Naive thymus-derived CD4-positive, alpha-beta T cell (primary cell): ENCODE data around the gene PLS3. TPM values are rescaled to one million over a fixed set of nuclear protein-coding genes. Genes with fewer than 3 reads are reported as not detected.
"Not testable (repeated sequence)": the region's sequence is repeated elsewhere in the genome, so short reads cannot be mapped to it uniquely, and the experiment has no call there.

ENCODE experiments used
- ATAC-seq: fragments of 150-1000 bp; cut with Tn5 transposase; 2 replicates; pipeline ENCODE4 v1.10.0; 2021; ENCODE audit warnings: mild to moderate bottlenecking, moderate library complexity
- CTCF ChIA-PET: fragments of 350-600 bp; sonication (Branson Sonifier 250); formaldehyde crosslinking; loops from one replicate; lab custom pipeline; 2021; ENCODE audit warnings: antibody characterized with exemption; lab: Charles Lee
- POLR2A ChIA-PET: fragments of 350-600 bp; sonication (Branson Sonifier 250); formaldehyde crosslinking; loops from one replicate; lab custom pipeline; 2021; ENCODE audit warnings: antibody characterized with exemption, inconsistent platforms; lab: Charles Lee
- DNase-seq, 9 donors: peaks; one replicate each; pipeline versions ENCODE4 v3.0.0 to v3.0.0-alpha.2; 2020 to 2022; ENCODE audit warnings: mixed read lengths in 1 of 9
- H3K27ac ChIP-seq: one replicate; pipeline ENCODE4 v1.7.0; 2013; ENCODE audit warnings: mild to moderate bottlenecking, low read depth, low read length, moderate library complexity
- H3K27me3 ChIP-seq, 2 donors: one replicate each; pipeline ENCODE4 v1.7.0; 2013; ENCODE audit warnings: low read length in 2 of 2, mild to moderate bottlenecking in 2 of 2, moderate library complexity in 2 of 2; ENCODE audit not compliant: control insufficient read depth in 2 of 2, insufficient read depth in 2 of 2
- H3K36me3 ChIP-seq, 3 experiments: 1 replicate in 2 of 3; 2 replicates in 1 of 3; pipeline ENCODE4 v1.7.0; 2013; ENCODE audit warnings: low read length in 3 of 3, mild to moderate bottlenecking in 3 of 3, moderate library complexity in 1 of 3; ENCODE audit not compliant: insufficient read depth in 3 of 3, control insufficient read depth in 2 of 3
- H3K4me1 ChIP-seq, 2 donors: one replicate each; pipeline ENCODE4 v1.7.0; 2013; ENCODE audit warnings: low read length in 2 of 2, mild to moderate bottlenecking in 2 of 2, moderate library complexity in 1 of 2; ENCODE audit not compliant: control insufficient read depth in 2 of 2, insufficient read depth in 2 of 2
- H3K4me3 ChIP-seq: 2 replicates; pipeline ENCODE4 v1.7.0; 2013; ENCODE audit warnings: mild to moderate bottlenecking, low read length
- H3K9me3 ChIP-seq, 3 experiments: 1 replicate in 2 of 3; 2 replicates in 1 of 3; pipeline ENCODE4 v1.7.0; 2013; ENCODE audit warnings: low read length in 3 of 3; ENCODE audit not compliant: control insufficient read depth in 2 of 3
- H3K27ac Mint-ChIP-seq, 9 donors: one replicate each; pipeline ENCODE4 v1.8.0; 2020 to 2022; ENCODE audit warnings: mixed read lengths in 9 of 9, mild to moderate bottlenecking in 8 of 9, moderate library complexity in 5 of 9, inconsistent platforms in 2 of 9
- H3K27me3 Mint-ChIP-seq, 5 donors: one replicate each; pipeline ENCODE4 v1.8.0; 2021 to 2022; ENCODE audit warnings: mixed read lengths in 5 of 5, mild to moderate bottlenecking in 1 of 5
- H3K36me3 Mint-ChIP-seq, 5 donors: one replicate each; pipeline ENCODE4 v1.8.0; 2020 to 2022; ENCODE audit warnings: mixed read lengths in 5 of 5, mild to moderate bottlenecking in 3 of 5, inconsistent platforms in 1 of 5
- H3K4me1 Mint-ChIP-seq, 7 donors: one replicate each; pipeline ENCODE4 v1.8.0; 2020 to 2022; ENCODE audit warnings: mixed read lengths in 7 of 7, mild to moderate bottlenecking in 3 of 7, inconsistent platforms in 1 of 7
- H3K4me3 Mint-ChIP-seq, 10 donors: one replicate each; pipeline ENCODE4 v1.8.0; 2020 to 2022; ENCODE audit warnings: mild to moderate bottlenecking in 10 of 10, mixed read lengths in 10 of 10, moderate library complexity in 6 of 10, inconsistent platforms in 2 of 10
- H3K9me3 Mint-ChIP-seq, 11 donors: one replicate each; pipeline ENCODE4 v1.8.0; 2020 to 2022; ENCODE audit warnings: mixed read lengths in 11 of 11, mild to moderate bottlenecking in 4 of 11, inconsistent platforms in 1 of 11, moderate library complexity in 1 of 11
- intact Hi-C, 2 donors: fragments of 100-400 bp; cut with micrococcal nuclease; formaldehyde crosslinking; loops; one replicate each; pipeline ENCODE4 v1.15.1; 2023
- polyA plus RNA-seq, 2 donors: library from polyadenylated mRNA; unstranded; fragments of 300-500 nt; fragmentation: Illumina TruSeq; gene quantifications; one replicate each; pipeline ENCODE4 v1.2.3, GENCODE V29; 2021
- total RNA-seq, 6 experiments: library from RNA in 5 of 6; stranded (reverse) in 5 of 6; gene quantifications; 1 replicate in 5 of 6; 2 replicates in 1 of 6; pipeline ENCODE4 v1.2.3 and lab custom pipeline; 2021 to 2026

PLS3 gene
- total and polyA plus RNA-seq, 7 experiments from 2014 or later: 0.16 to 2.4 (median 0.27) TPM; not detected in 4

- no peaks in the 10 kb centered on the region for H3K27me3 ChIP-seq
- Mint-ChIP-seq H3K36me3 (no peaks in the 10 kb centered on the region), H3K27ac (no peak overlapping the region), H3K27me3 (no peaks in the 10 kb centered on the region), H3K4me3 (no peak overlapping the region), H3K9me3 (no peaks in the 10 kb centered on the region), H3K4me1 (no peaks in the 10 kb centered on the region)
- H3K9me3 ChIP-seq: no peaks in the 10 kb centered on the region
- H3K36me3 ChIP-seq: no peaks in the 10 kb centered on the region
- no peak overlapping the region for H3K27ac ChIP-seq
- POLR2A ChIA-PET: no interaction called here
- CTCF ChIA-PET: no interaction called here
- intact Hi-C loops: no loop called here
- ATAC-seq (no peak), DNase-seq (no peak)
- no peak overlapping the region for H3K4me3 ChIP-seq
- H3K4me1 ChIP-seq: no peaks in the 10 kb centered on the region
Measured at GRCh38 chrX:115624916-115625315, 63.9 kb downstream of the PLS3 start.

DNA sequence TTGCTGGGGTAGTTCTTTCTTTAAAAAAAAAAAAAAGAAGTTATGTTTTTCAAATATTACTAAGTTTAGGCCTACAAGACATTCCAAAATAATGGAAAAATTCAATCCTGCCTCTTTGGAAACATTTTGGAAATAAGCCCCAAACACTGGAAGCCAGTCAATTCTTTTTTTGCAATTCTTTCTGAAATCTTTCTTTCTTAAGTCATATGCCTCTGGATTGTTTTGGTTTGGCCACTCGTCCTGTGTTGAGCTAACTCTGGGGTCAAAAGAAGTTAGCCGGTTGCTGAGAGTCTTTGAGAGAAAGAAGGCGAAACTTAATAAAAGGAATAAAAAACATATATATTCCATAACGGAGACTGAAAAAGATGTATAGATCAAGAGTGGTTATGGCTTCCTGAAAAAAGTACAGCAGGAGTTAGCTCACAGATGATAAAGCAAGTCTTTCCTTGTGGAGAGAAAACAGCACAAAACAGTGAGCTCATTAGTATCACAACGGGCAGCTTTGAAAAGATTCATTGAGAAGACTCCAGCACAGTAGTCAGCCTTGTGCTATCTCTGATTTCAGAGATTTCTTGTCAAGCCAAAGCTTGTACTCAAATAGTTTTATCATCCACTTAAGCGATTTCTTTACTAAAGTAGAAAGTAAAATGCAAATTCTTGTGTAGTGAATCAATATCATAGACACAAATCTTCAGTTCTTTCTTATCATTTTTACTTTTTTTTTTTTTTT lies 64.8 kb downstream of the PLS3 start:
- H3K4me3 ChIP-seq: no peak overlapping the region
- H3K27me3 ChIP-seq: no peaks in the 10 kb centered on the region
- CTCF ChIA-PET: no interaction called here
- intact Hi-C loops: no loop called here
- H3K27me3 Mint-ChIP-seq: no peaks in the 10 kb centered on the region
- H3K27ac Mint-ChIP-seq: no peak overlapping the region
- no peaks in the 10 kb centered on the region for H3K9me3 ChIP-seq
- H3K4me3 Mint-ChIP-seq: no peak overlapping the region
- no peak overlapping the region for H3K27ac ChIP-seq
- H3K36me3 Mint-ChIP-seq: no peaks in the 10 kb centered on the region
- DNase-seq: no peak
- no peaks in the 10 kb centered on the region for H3K36me3 ChIP-seq
- POLR2A ChIA-PET: no interaction called here
- no peak for ATAC-seq
- H3K4me1 Mint-ChIP-seq: no peaks in the 10 kb centered on the region
- H3K4me1 ChIP-seq: no peaks in the 10 kb centered on the region
- H3K9me3 Mint-ChIP-seq: no peaks in the 10 kb centered on the region

DNA sequence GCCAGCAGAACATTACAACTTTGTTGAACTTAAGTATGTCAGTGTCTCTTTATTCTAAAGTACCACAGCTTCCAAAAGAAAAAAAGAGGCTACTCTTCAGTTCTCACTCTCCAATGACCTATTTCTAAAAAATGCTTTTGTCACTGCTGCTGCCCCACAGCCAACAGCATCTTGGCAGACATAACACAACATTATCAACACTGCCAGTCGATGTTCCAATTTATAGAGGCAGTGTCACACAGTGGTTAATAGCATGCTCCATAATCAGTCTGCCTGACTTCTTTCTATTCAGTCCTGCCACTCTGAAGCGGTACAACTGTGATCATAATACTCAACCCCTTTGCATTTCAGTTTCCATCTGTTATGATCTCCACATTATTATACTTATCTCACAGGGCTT lies 69.2 kb downstream of the PLS3 start:
- H3K27me3 Mint-ChIP-seq: no peaks in the 10 kb centered on the region
- no peaks in the 10 kb centered on the region for H3K27me3 ChIP-seq
- H3K27ac ChIP-seq: no peak overlapping the region
- H3K4me3 ChIP-seq: no peak overlapping the region
- H3K36me3 Mint-ChIP-seq: no peaks in the 10 kb centered on the region
- H3K4me1 Mint-ChIP-seq: no peaks in the 10 kb centered on the region
- no peaks in the 10 kb centered on the region for H3K9me3 ChIP-seq
- ChIA-PET POLR2A (no interaction called here), CTCF (no interaction called here)
- H3K27ac Mint-ChIP-seq: no peak overlapping the region
- intact Hi-C loops: no loop called here
- no peaks in the 10 kb centered on the region for H3K4me1 ChIP-seq
- ATAC-seq (no peak), DNase-seq (no peak)
- H3K9me3 Mint-ChIP-seq: no peaks in the 10 kb centered on the region
- no peak overlapping the region for H3K4me3 Mint-ChIP-seq
- no peaks in the 10 kb centered on the region for H3K36me3 ChIP-seq

GRCh38 chrX:115632455-115632854 lies 71.5 kb downstream of the PLS3 start:
- POLR2A ChIA-PET: no interaction called here
- Mint-ChIP-seq H3K27ac (no peak overlapping the region), H3K36me3 (no peaks in the 10 kb centered on the region), H3K9me3 (no peaks in the 10 kb centered on the region), H3K4me1 (no peaks in the 10 kb centered on the region), H3K27me3 (no peaks in the 10 kb centered on the region), H3K4me3 (no peak overlapping the region)
- H3K27ac ChIP-seq: no peak overlapping the region
- no peak for DNase-seq
- no peaks in the 10 kb centered on the region for H3K36me3 ChIP-seq
- CTCF ChIA-PET: no interaction called here
- H3K4me3 ChIP-seq: no peak overlapping the region
- ATAC-seq: no peak
- H3K4me1 ChIP-seq: no peaks in the 10 kb centered on the region
- intact Hi-C loops: no loop called here
- H3K27me3 ChIP-seq: no peaks in the 10 kb centered on the region
- no peaks in the 10 kb centered on the region for H3K9me3 ChIP-seq

DNA sequence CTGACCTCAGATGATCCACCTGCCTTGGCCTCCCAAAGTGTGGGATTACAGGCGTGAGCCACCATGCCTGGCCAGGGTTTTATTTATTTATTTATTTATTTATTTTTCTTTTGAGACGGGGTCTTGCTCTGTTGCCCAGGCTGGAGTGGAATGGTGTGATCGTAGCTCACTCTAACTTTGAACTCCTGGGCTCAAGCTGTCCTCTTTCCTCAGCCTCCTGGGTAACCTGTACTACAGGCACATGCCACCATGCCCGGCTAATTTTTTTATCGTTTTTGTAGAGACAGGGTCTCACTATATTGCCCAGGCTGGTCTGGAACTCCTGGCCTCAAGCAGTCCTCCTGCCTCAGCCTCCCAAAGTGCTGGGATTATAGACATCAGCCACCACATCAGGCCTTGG lies 72.4 kb downstream of the PLS3 start:
- not testable (repeated sequence) for ATAC-seq

DNA sequence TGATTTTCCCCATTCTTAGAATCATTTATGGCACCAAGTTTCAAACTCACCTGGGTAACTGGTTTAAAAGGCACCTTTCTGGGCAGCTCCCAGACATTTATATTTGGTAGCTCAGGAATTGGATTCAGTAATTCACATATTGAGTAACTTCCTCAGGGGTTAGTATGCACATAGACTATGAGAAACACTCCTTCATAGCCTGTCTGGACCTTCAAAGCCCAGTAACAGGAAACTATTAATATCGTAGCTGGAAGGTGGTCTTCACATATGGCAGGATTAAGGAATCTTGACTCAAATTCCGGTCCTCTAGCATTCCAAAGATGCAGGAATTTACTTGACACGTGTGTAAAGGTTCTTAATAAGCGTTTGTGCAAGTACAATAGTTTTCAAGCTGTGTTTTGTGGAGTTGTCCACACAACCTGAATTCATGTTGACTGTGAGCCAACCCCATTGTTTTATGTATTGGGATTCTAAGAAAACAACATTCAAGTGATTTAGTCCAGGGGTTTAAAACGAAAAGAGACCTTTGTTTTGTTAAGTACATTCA lies 78.4 kb downstream of the PLS3 start:
- Histone ChIP-seq H3K27me3 (no peaks in the 10 kb centered on the region), H3K27ac (no peak overlapping the region), H3K36me3 (no peaks in the 10 kb centered on the region), H3K9me3 (no peaks in the 10 kb centered on the region), H3K4me3 (no peak overlapping the region), H3K4me1 (no peaks in the 10 kb centered on the region)
- Mint-ChIP-seq H3K27ac (no peak overlapping the region), H3K9me3 (no peaks in the 10 kb centered on the region), H3K4me3 (no peak overlapping the region), H3K4me1 (no peaks in the 10 kb centered on the region), H3K27me3 (peaks cover 0 to 4% (median 0%) of the 10 kb centered on the region in 5 donors), H3K36me3 (no peaks in the 10 kb centered on the region)
- intact Hi-C loops: no loop called here
- DNase-seq: no peak
- ChIA-PET CTCF (no interaction called here), POLR2A (no interaction called here)
- no peak for ATAC-seq

More for the DNA sequence above, 72.4 kb downstream of the PLS3 start:
- H3K36me3 ChIP-seq, H3K4me3 ChIP-seq, H3K4me3 Mint-ChIP-seq, intact Hi-C loops, H3K9me3 Mint-ChIP-seq, H3K27me3 Mint-ChIP-seq, H3K9me3 ChIP-seq, CTCF ChIA-PET, H3K27ac Mint-ChIP-seq, H3K27ac ChIP-seq, POLR2A ChIA-PET, H3K4me1 ChIP-seq, DNase-seq, H3K4me1 Mint-ChIP-seq, H3K27me3 ChIP-seq, H3K36me3 Mint-ChIP-seq: not testable (repeated sequence)

GRCh38 chrX:115642311-115642710 lies 81.3 kb downstream of the PLS3 start:
- Mint-ChIP-seq H3K27ac (no peak overlapping the region), H3K4me3 (no peak overlapping the region), H3K36me3 (no peaks in the 10 kb centered on the region), H3K9me3 (no peaks in the 10 kb centered on the region), H3K27me3 (peaks cover 0 to 4% (median 0%) of the 10 kb centered on the region in 5 donors), H3K4me1 (no peaks in the 10 kb centered on the region)
- ChIA-PET POLR2A (no interaction called here), CTCF (interaction anchor here (0.6 kb wide), 1 partner anchor 489 kb away, joined by 4 read pairs; no protein-coding TSS in a partner anchor)
- no peak overlapping the region for H3K27ac ChIP-seq
- ATAC-seq (no peak), DNase-seq (no peak)
- intact Hi-C loops: loop anchor here in 1 of 2 donors (5.0 kb wide), 1 partner anchor 1030 kb away; no protein-coding TSS in a partner anchor
- no peaks in the 10 kb centered on the region for H3K4me1 ChIP-seq
- H3K27me3 ChIP-seq: no peaks in the 10 kb centered on the region
- no peak overlapping the region for H3K4me3 ChIP-seq
- no peaks in the 10 kb centered on the region for H3K9me3 ChIP-seq
- no peaks in the 10 kb centered on the region for H3K36me3 ChIP-seq
